ENCODE results near the gene EFNA4. TPM values are rescaled to one million over a fixed set of nuclear protein-coding genes. Genes with fewer than 3 reads are reported as not detected.

EFNA4 gene
- total RNA-seq, 1 experiment from 2014 or later, result 11.8 TPM

- H3K79me2 ChIP-seq (ENCODE audit: insufficient read depth, low read length), result no peaks in the 10 kb centered on the region
- Mint-ChIP-seq H3K4me3 (peak overlapping the region; percentile 55 to 76), H3K27me3 (ENCODE audit: low read depth) (peaks cover 83% of the 10 kb centered on the region), H3K4me1 (peaks cover 32 to 52% of the 10 kb centered on the region in 2 experiments), H3K36me3 (ENCODE audit: insufficient read depth in 1 of 3, low read depth in 3 of 3) (no peaks in the 10 kb centered on the region), H3K9me3 (peaks cover 0 to 6% of the 10 kb centered on the region in 2 experiments; a peak in 2 of 5 replicates), H3K27ac (no peak overlapping the region)
- H3K4ac ChIP-seq (ENCODE audit: low read depth, low read length), result no peak overlapping the region
- H3K9ac ChIP-seq (ENCODE audit: extremely low read depth, insufficient read length, low read length), result no peak overlapping the region
- no peak overlapping the region for H4K91ac ChIP-seq (ENCODE audit: insufficient read length, low read depth, low read length)
- no peak overlapping the region; the same call in 1 of the 2 replicates for H3K14ac ChIP-seq (ENCODE audit: insufficient read depth, low read length)
- no peak overlapping the region for H2BK12ac ChIP-seq (ENCODE audit: insufficient read length, low read depth, low read length)
- no peak overlapping the region for H2BK15ac ChIP-seq (ENCODE audit: low read depth, low read length)
- H2AK5ac ChIP-seq (ENCODE audit: insufficient read length, low read length), result no peak overlapping the region
- WGBS (ENCODE audit: extremely low coverage, insufficient read length, low lambda C conversion rate), result no CpG with 5 or more reads among the region's 71 CpGs
- H2BK120ac ChIP-seq (ENCODE audit: low read depth, low read length, poor library complexity, severe bottlenecking), result no peak overlapping the region
- H3K23ac ChIP-seq (ENCODE audit: insufficient read length, low read depth, low read length), result no peak overlapping the region
- peak overlapping the region; percentile 79 for H3K4me2 ChIP-seq (ENCODE audit: insufficient read depth, insufficient read length, low read length)
- H3K23me2 ChIP-seq (ENCODE audit: insufficient read length, low read depth, low read length, poor library complexity, severe bottlenecking), result peaks cover 23% of the 10 kb centered on the region
- no peak overlapping the region for H2AFZ ChIP-seq (ENCODE audit: low read length)
- H3K4me1 ChIP-seq (ENCODE audit: insufficient read depth, low read length), result no peaks in the 10 kb centered on the region
- no peak overlapping the region for H2BK20ac ChIP-seq (ENCODE audit: low read depth, low read length, poor library complexity, severe bottlenecking)
- H4K8ac ChIP-seq (replicated peaks; ENCODE audit: insufficient read length, low read depth, low read length), result no peak overlapping the region
- no peaks in the 10 kb centered on the region for H4K20me1 ChIP-seq (ENCODE audit: control insufficient read depth, insufficient read depth, insufficient read length)
- no peaks in the 10 kb centered on the region for H3K9me3 ChIP-seq (ENCODE audit: control insufficient read depth, low read depth, low read length)
- DNase-seq, result peak; percentile 93
- no peaks in the 10 kb centered on the region for H3K79me1 ChIP-seq (ENCODE audit: insufficient read depth, low read depth, low read length, poor library complexity, severe bottlenecking)
- no peak overlapping the region for H3K27ac ChIP-seq (ENCODE audit: insufficient read length, low read depth, low read length)
- no peak overlapping the region for H3K18ac ChIP-seq (ENCODE audit: insufficient read length, low read depth, low read length)
- H3K56ac ChIP-seq (ENCODE audit: insufficient read length, low read depth, low read length), result no peak overlapping the region
- H3K27me3 ChIP-seq (ENCODE audit: insufficient read depth, low read length), result peaks cover 51% of the 10 kb centered on the region
- H4K5ac ChIP-seq (ENCODE audit: insufficient read length, low read depth, low read length), result no peak overlapping the region
- TF ChIP-seq CTCF (conservative IDR thresholded peaks at IDR 0.05), result no peak
- H2BK5ac ChIP-seq (ENCODE audit: insufficient read length, low read length), result no peak overlapping the region
- H3T11ph ChIP-seq (ENCODE audit: low read length), result no peak overlapping the region
Measured at GRCh38 chr1:155080312-155081228, 17.0 kb downstream of the EFNA4 start.

Measured in H9 (cell line).